Measurements from ENCODE around the gene OR2V1. TPM values are rescaled to one million over a fixed set of nuclear protein-coding genes. Genes with fewer than 3 reads are reported as not detected.

Gene OR2V1
- total RNA-seq, 1 donor from 2014 or later: not detected

- Mint-ChIP-seq H3K9me3 (peaks cover 5% of the 10 kb centered on the region), H3K27me3 (ENCODE audit: insufficient read depth, low read depth) (peaks cover 24% of the 10 kb centered on the region), H3K4me3 (peak overlapping the region; percentile 50), H3K36me3 (no peaks in the 10 kb centered on the region), H3K27ac (no peak overlapping the region), H3K4me1 (peaks cover 9% of the 10 kb centered on the region)
- Histone ChIP-seq H3K36me3 (no peaks in the 10 kb centered on the region), H2AFZ (replicated peaks) (peak overlapping the region; percentile 72), H3K9me3 (ENCODE audit: low read depth) (no peaks in the 10 kb centered on the region), H3F3A (ENCODE audit: low read depth) (peaks cover 34% of the 10 kb centered on the region), H3K27me3 (peaks cover 49% of the 10 kb centered on the region), H3K27ac (no peak overlapping the region), H3K9ac (no peak overlapping the region), H3K4me3 (peak overlapping the region; percentile 27), H3K4me2 (peak overlapping the region; percentile 61), H4K20me1 (ENCODE audit: low read depth) (no peaks in the 10 kb centered on the region), H3K79me2 (ENCODE audit: low read depth) (no peaks in the 10 kb centered on the region), H3K4me1 (no peaks in the 10 kb centered on the region)
- TF ChIP-seq EZH2phosphoT487 (IDR thresholded peaks at IDR 0.05): no peak
- DNase-seq (ENCODE audit: low spot score): peak; percentile 78
Measured at GRCh38 chr5:181160152-181160754, 29.3 kb upstream of the OR2V1 start.

GRCh38 chr5:181159286-181160151 lies 28.6 kb upstream of the OR2V1 start:
- peak; percentile 94 for TF ChIP-seq CTCF (IDR thresholded peaks at IDR 0.05)
- TF ChIP-seq EZH2phosphoT487 (IDR thresholded peaks at IDR 0.05): no peak
- TF ChIP-seq EZH2 (IDR thresholded peaks at IDR 0.05): no peak
- no peak overlapping the region for H3K9ac ChIP-seq
- peak overlapping the region; percentile 92 for H3K27ac Mint-ChIP-seq
- H2AFZ ChIP-seq (replicated peaks): no peak overlapping the region
- no peak overlapping the region for H3K27ac ChIP-seq
- H3K4me3 ChIP-seq: no peak overlapping the region
- no peaks in the 10 kb centered on the region for H3K36me3 Mint-ChIP-seq
- H3K79me2 ChIP-seq (ENCODE audit: low read depth): no peaks in the 10 kb centered on the region
- H4K20me1 ChIP-seq (ENCODE audit: low read depth): no peaks in the 10 kb centered on the region
- no peaks in the 10 kb centered on the region for H3K4me1 ChIP-seq
- DNase-seq (ENCODE audit: low spot score): peak; percentile 82
- peaks cover 41% of the 10 kb centered on the region for H3K27me3 ChIP-seq
- H3K4me1 Mint-ChIP-seq: peaks cover 9% of the 10 kb centered on the region
- H3F3A ChIP-seq (ENCODE audit: low read depth): peaks cover 32% of the 10 kb centered on the region
- no peaks in the 10 kb centered on the region for H3K9me3 ChIP-seq (ENCODE audit: low read depth)
- H3K36me3 ChIP-seq: no peaks in the 10 kb centered on the region
- peaks cover 5% of the 10 kb centered on the region for H3K9me3 Mint-ChIP-seq
- peaks cover 19% of the 10 kb centered on the region for H3K27me3 Mint-ChIP-seq (ENCODE audit: insufficient read depth, low read depth)
- peak overlapping the region; percentile 76 for H3K4me3 Mint-ChIP-seq
- H3K4me2 ChIP-seq: no peak overlapping the region

- H3K9ac ChIP-seq: no peak overlapping the region
Measured at GRCh38 chr5:181158869-181159268, 27.9 kb upstream of the OR2V1 start.

More at GRCh38 chr5:181158869-181159268, 27.9 kb upstream of the OR2V1 start:
- Histone ChIP-seq H3K79me2 (ENCODE audit: low read depth) (no peaks in the 10 kb centered on the region), H3K36me3 (no peaks in the 10 kb centered on the region), H3K4me3 (no peak overlapping the region), H3F3A (ENCODE audit: low read depth) (peaks cover 28% of the 10 kb centered on the region), H4K20me1 (ENCODE audit: low read depth) (no peaks in the 10 kb centered on the region), H3K27me3 (peaks cover 37% of the 10 kb centered on the region), H3K4me2 (no peak overlapping the region), H3K4me1 (no peaks in the 10 kb centered on the region), H3K27ac (no peak overlapping the region), H2AFZ (replicated peaks) (no peak overlapping the region), H3K9me3 (ENCODE audit: low read depth) (no peaks in the 10 kb centered on the region)
- Mint-ChIP-seq H3K9me3 (peaks cover 5% of the 10 kb centered on the region), H3K27ac (no peak overlapping the region), H3K36me3 (no peaks in the 10 kb centered on the region), H3K27me3 (ENCODE audit: insufficient read depth, low read depth) (peaks cover 21% of the 10 kb centered on the region), H3K4me3 (peak overlapping the region; percentile 6), H3K4me1 (peaks cover 9% of the 10 kb centered on the region)
- DNase-seq (ENCODE audit: low spot score): no peak
- TF ChIP-seq EZH2phosphoT487 (IDR thresholded peaks at IDR 0.05) (no peak), CTCF (IDR thresholded peaks at IDR 0.05) (no peak), EZH2 (IDR thresholded peaks at IDR 0.05) (no peak)
